Type B pancreatic cell (in vitro differentiated cells): ENCODE data around the gene LAMTOR4. TPM values are rescaled to one million over a fixed set of nuclear protein-coding genes. Genes with fewer than 3 reads are reported as not detected.

Experiments
- DNase-seq: peaks from one replicate; pipeline ENCODE4 v3.0.0; 2021; ENCODE audit warnings: mixed read lengths; ENCODE audit not compliant: unreplicated experiment; ENCODE audit errors: extremely low spot score
- H3K27ac Mint-ChIP-seq: 2 replicates; pipeline ENCODE4 v1.8.0; 2021; ENCODE audit warnings: mild to moderate bottlenecking, mixed read lengths
- H3K27me3 Mint-ChIP-seq: 2 replicates; pipeline ENCODE4 v1.8.0; 2021; ENCODE audit warnings: mixed read lengths
- H3K36me3 Mint-ChIP-seq: 2 replicates; pipeline ENCODE4 v1.8.0; 2021; ENCODE audit warnings: mixed read lengths
- H3K4me1 Mint-ChIP-seq: one replicate; pipeline ENCODE4 v1.8.0; 2021; ENCODE audit warnings: mixed read lengths; ENCODE audit not compliant: unreplicated experiment
- H3K4me3 Mint-ChIP-seq: 2 replicates; pipeline ENCODE4 v1.8.0; 2021; ENCODE audit warnings: mild to moderate bottlenecking, mixed read lengths
- H3K9me3 Mint-ChIP-seq: 2 replicates; pipeline ENCODE4 v1.8.0; 2021; ENCODE audit warnings: mixed read lengths
- CTCF ChIP-seq: fragments of 200-600 bp; sonication (generic); conservative IDR thresholded peaks from 2 replicates; pipeline ENCODE4 v1.5.0; 2021; ENCODE audit warnings: antibody characterized with exemption, mild to moderate bottlenecking
- total RNA-seq: library from RNA; stranded (reverse); gene quantifications from 2 replicates; pipeline ENCODE4 v1.2.1, GENCODE V29; 2021; ENCODE audit warnings: low replicate concordance

Gene LAMTOR4
- total RNA-seq, 1 donor from 2014 or later = 109 TPM

DNA sequence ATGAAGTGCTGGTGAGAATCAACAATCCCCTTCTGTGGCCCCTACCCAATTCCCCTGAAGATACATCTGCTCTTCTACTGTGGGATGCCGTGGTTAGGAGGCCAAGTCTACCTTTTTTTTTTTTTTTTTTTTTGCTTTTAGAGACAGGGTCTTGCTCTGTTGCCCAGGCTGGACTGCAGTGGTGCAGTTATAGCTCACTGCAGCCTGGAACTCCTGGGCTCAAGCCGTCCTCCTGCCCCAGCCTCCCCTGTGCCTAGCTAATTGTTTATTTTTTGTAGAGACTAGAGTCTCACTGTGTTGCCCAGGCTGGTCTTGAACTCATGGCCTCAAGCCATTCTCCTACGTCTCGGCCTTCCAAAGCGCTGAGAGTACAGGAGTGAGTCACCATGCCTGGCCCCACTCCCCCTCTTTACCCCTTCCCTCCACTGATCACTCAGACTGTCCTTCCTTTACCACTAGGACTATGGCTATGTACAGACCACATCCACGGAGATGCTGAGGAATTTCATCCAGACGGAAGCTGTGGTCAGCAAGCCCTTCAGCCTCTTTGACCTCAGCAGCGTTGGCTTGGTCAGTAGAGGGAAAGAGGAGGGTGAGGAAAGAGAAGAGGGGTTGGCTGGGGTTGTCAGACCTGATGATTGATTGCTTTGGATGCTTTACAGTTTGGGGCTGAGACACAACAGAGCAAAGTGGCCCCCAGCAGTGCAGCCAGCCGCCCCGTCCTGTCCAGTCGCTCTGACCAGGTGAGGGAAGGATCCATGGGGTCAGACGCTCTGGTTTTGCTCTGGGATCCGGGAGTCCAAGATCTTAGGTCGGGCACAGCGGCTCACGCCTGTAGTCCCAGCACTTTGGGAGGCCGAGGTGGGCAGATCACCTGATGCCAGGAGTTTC is 45.5 kb upstream of the LAMTOR4 start:
- peaks cover 26% of the 10 kb centered on the region for H3K4me1 Mint-ChIP-seq

DNA sequence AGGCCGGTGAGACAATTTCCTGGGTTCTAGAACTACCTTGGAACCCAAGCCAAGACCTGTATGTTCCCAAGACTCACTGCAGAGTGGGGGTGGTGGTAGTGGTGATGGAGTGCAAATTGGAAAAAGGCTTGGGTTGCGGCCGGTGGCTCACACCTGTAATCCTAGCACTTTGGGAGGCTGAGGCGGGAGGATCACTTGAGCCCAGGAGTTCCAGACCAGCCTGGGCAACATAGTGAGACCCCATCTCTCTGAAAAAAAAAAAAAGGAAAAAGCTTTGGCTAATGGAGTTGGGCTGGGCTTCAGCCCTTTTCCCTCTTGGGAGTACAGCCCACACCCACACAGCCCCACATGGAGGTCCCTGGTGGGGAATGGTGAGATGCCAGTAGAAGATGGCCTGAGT is 43.2 kb upstream of the LAMTOR4 start:
- no peaks in the 10 kb centered on the region for H3K27me3 Mint-ChIP-seq
- TF ChIP-seq CTCF = no peak
- no peaks in the 10 kb centered on the region for H3K9me3 Mint-ChIP-seq
- H3K36me3 Mint-ChIP-seq = peaks cover 4% of the 10 kb centered on the region
- no peak overlapping the region for H3K4me3 Mint-ChIP-seq
- no peak overlapping the region for H3K27ac Mint-ChIP-seq
- DNase-seq = no peak
- peaks cover 8% of the 10 kb centered on the region for H3K4me1 Mint-ChIP-seq

More for the DNA sequence above, 45.5 kb upstream of the LAMTOR4 start:
- TF ChIP-seq CTCF = no peak
- Mint-ChIP-seq H3K9me3 (no peaks in the 10 kb centered on the region), H3K36me3 (peaks cover 23% of the 10 kb centered on the region), H3K27ac (peak overlapping the region; percentile 98), H3K4me3 (peak overlapping the region; percentile 96), H3K27me3 (no peaks in the 10 kb centered on the region)
- no peak for DNase-seq

DNA sequence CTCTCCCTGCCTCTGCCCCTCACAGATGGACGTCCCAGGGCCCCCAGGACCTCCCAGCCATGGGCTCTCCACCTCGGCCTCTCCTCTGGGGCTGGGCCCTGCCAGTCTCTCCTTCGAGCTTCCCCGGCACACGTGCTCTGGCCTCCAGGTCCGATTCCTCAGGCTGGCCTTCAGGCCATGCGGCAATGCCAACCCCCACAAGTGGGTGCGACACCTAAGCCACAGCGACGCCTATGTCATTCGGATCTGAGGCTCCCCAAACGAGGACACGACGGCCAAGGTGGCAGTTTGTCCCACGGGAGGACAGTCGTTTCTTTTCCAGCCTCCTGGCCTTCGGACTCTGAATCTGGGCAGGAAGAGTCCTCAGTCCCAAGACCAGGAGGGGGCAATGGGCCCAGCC is 42.1 kb upstream of the LAMTOR4 start:
- TF ChIP-seq CTCF = no peak
- Mint-ChIP-seq H3K36me3 (peaks cover 7% of the 10 kb centered on the region), H3K4me1 (peaks cover 8% of the 10 kb centered on the region), H3K27ac (no peak overlapping the region), H3K27me3 (no peaks in the 10 kb centered on the region), H3K9me3 (no peaks in the 10 kb centered on the region), H3K4me3 (no peak overlapping the region)
- no peak for DNase-seq

GRCh38 chr7:100107125-100107737 is 41.5 kb upstream of the LAMTOR4 start:
- no peak for TF ChIP-seq CTCF
- H3K9me3 Mint-ChIP-seq = no peaks in the 10 kb centered on the region
- peaks cover 7% of the 10 kb centered on the region for H3K36me3 Mint-ChIP-seq
- DNase-seq = no peak
- peaks cover 8% of the 10 kb centered on the region for H3K4me1 Mint-ChIP-seq
- no peak overlapping the region for H3K4me3 Mint-ChIP-seq
- no peaks in the 10 kb centered on the region for H3K27me3 Mint-ChIP-seq
- no peak overlapping the region for H3K27ac Mint-ChIP-seq

DNA sequence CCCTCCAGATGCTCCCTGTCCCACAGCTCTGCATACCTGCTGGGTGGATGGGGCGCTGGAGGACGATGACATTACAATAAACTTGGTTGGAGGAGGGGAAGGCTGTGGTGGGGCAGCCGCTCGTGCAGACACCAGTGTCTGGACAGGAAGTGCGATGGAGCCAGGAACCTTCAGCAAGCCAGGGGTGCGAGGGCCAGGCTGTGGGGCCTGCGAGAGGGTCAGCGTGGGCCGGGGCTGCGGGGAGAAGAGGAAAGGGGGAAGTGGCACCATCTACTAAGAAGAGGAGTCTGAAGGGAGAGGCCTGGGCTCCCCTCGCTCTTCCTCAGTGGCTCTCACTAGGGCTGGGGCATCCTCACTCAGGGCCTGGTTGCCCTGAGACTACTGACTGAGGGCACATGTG is 40.8 kb upstream of the LAMTOR4 start:
- no peak for TF ChIP-seq CTCF
- Mint-ChIP-seq H3K4me1 (peaks cover 4% of the 10 kb centered on the region), H3K27ac (no peak overlapping the region), H3K27me3 (no peaks in the 10 kb centered on the region), H3K4me3 (no peak overlapping the region), H3K36me3 (peaks cover 7% of the 10 kb centered on the region), H3K9me3 (no peaks in the 10 kb centered on the region)
- DNase-seq = no peak
